HepG2 (cell line): ENCODE results near the gene ITGB2. TPM values are rescaled to one million over a fixed set of nuclear protein-coding genes. Genes with fewer than 3 reads are reported as not detected.
A peak's percentile ranks its signal among the peaks of the same experiment; 100 is the strongest.

Experiments
- ATAC-seq: fragments of 200-7000 bp; cut with Tn5 transposase; 3 replicates; pipeline ENCODE4 v1.9.1; 2020; ENCODE audit warnings: mild to moderate bottlenecking, moderate library complexity
- BruUV-seq: library from RNA; stranded (reverse); fragments of 400-500 nt; replicated peaks from 2 replicates; lab custom pipeline; 2021; lab: Mats Ljungman, UMichigan
- CTCF ChIA-PET: fragments of 300-600 bp; formaldehyde crosslinking; extraction: SDS; loops from one replicate; lab custom pipeline; 2021; ENCODE audit warnings: low total read pairs, inconsistent platforms, low intra/inter-chr PET ratio; lab: Yijun Ruan, JAX
- POLR2A ChIA-PET: fragments of 350-600 bp; sonication (Branson Sonifier 250); formaldehyde crosslinking; loops from one replicate; lab custom pipeline; 2020; ENCODE audit warnings: antibody characterized with exemption, inconsistent platforms; lab: Yijun Ruan, JAX
- DNase-seq: peaks from one replicate; pipeline ENCODE4 v3.0.0-alpha.2; 2015; ENCODE audit warnings: low spot score
- FAIRE-seq: peaks from 3 replicates; lab custom pipeline; 2011; peaks lifted over from hg19 to GRCh38; lab: Jason Lieb, UNC
- H2AFZ ChIP-seq: one replicate; pipeline ENCODE4 v1.6.1; 2011; ENCODE audit warnings: low read length, inconsistent platforms
- H3K27ac ChIP-seq: fragments of 300-600 bp; 3 replicates; pipeline ENCODE4 v1.8.0; 2011; ENCODE audit warnings: mixed run types, mild to moderate bottlenecking, mixed read lengths, low read length, inconsistent platforms; ENCODE audit not compliant: insufficient read depth; ENCODE audit errors: extremely low read length
- H3K27me3 ChIP-seq, 2 experiments: fragments of 200-600 bp in 1 of 2; 2 replicates in 1 of 2; 3 replicates in 1 of 2; pipeline versions ENCODE4 v1.6.0 to v1.8.0; 2011; ENCODE audit warnings: low read length in 2 of 2, mild to moderate bottlenecking in 2 of 2, moderate library complexity in 2 of 2, inconsistent platforms in 1 of 2; ENCODE audit not compliant: insufficient read depth in 2 of 2, control insufficient read depth in 1 of 2
- H3K36me3 ChIP-seq, 2 experiments: fragments of 200-600 bp in 1 of 2; replicated peaks in 1 of 2; 2 replicates in 1 of 2; 3 replicates in 1 of 2; pipeline versions ENCODE4 v1.5.1 to v1.8.0; 2011; ENCODE audit warnings: low read length in 2 of 2, inconsistent platforms in 1 of 2; ENCODE audit not compliant: insufficient read depth in 2 of 2, control insufficient read depth in 1 of 2
- H3K4me1 ChIP-seq: 2 replicates; pipeline ENCODE4 v1.5.1; 2012; ENCODE audit warnings: low read length, inconsistent platforms; ENCODE audit not compliant: insufficient read depth
- H3K4me2 ChIP-seq: 2 replicates; pipeline ENCODE4 v1.6.0; 2011; ENCODE audit warnings: low read depth, low read length, inconsistent platforms
- H3K4me3 ChIP-seq, 3 experiments: fragments of 200-600 bp in 1 of 3; sonication (generic), shearing (Covaris generic) in 1 of 3; replicated peaks in 1 of 3; 2 replicates each; pipeline ENCODE4 v1.5.1; 2011 to 2016; ENCODE audit warnings: low read length in 3 of 3, inconsistent platforms in 2 of 3, low read depth in 2 of 3, mild to moderate bottlenecking in 2 of 3, control low read depth in 1 of 3, mixed read lengths in 1 of 3; ENCODE audit not compliant: insufficient read depth in 1 of 3
- H3K79me2 ChIP-seq: one replicate; pipeline ENCODE4 v1.6.1; 2011; ENCODE audit warnings: low read length, inconsistent platforms; ENCODE audit not compliant: insufficient read depth
- H3K9ac ChIP-seq: 2 replicates; pipeline ENCODE4 v1.6.0; 2011; ENCODE audit warnings: mild to moderate bottlenecking, low read depth, low read length, inconsistent platforms; ENCODE audit not compliant: insufficient read depth
- H3K9me3 ChIP-seq: 2 replicates; pipeline ENCODE4 v1.5.1; 2012; ENCODE audit warnings: mild to moderate bottlenecking, low read length
- H4K20me1 ChIP-seq: 2 replicates; pipeline ENCODE4 v1.6.0; 2011; ENCODE audit warnings: inconsistent platforms, mild to moderate bottlenecking, low read length, moderate library complexity; ENCODE audit not compliant: insufficient read depth
- HIVEP1 ChIP-seq: sonication (generic); formaldehyde crosslinking; IDR thresholded peaks from 2 replicates; pipeline ENCODE4 v1.4.0; 2020; ENCODE audit warnings: mild to moderate bottlenecking, missing genetic modification reagents
- MYNN ChIP-seq: sonication (generic); formaldehyde crosslinking; IDR thresholded peaks from 2 replicates; pipeline ENCODE4 v1.4.0; 2020; ENCODE audit warnings: mild to moderate bottlenecking, low read depth, missing genetic modification reagents
- MZF1 ChIP-seq: sonication (generic); formaldehyde crosslinking; IDR thresholded peaks from 2 replicates; pipeline ENCODE4 v1.8.1; 2023; ENCODE audit warnings: mild to moderate bottlenecking, missing genetic modification reagents, borderline replicate concordance
- PRMT3 ChIP-seq: sonication (generic); formaldehyde crosslinking; IDR thresholded peaks from 2 replicates; pipeline ENCODE4 v1.8.1; 2022; ENCODE audit warnings: low read depth, mild to moderate bottlenecking, moderate library complexity, missing genetic modification reagents, borderline replicate concordance
- SAP130 ChIP-seq: IDR thresholded peaks from 2 replicates; pipeline ENCODE4 v1.6.1; 2016; ENCODE audit warnings: low read depth
- SMYD3 ChIP-seq: sonication (generic); formaldehyde crosslinking; IDR thresholded peaks from 2 replicates; pipeline ENCODE4 v1.8.1; 2023; ENCODE audit warnings: mild to moderate bottlenecking, missing genetic modification reagents
- ZBTB33 ChIP-seq: sonication (generic); formaldehyde crosslinking; IDR thresholded peaks from 2 replicates; pipeline ENCODE4 v1.4.0; 2020; ENCODE audit warnings: missing genetic modification reagents
- ZNF839 ChIP-seq: sonication (generic); formaldehyde crosslinking; IDR thresholded peaks from 2 replicates; pipeline ENCODE4 v1.4.0; 2020; ENCODE audit warnings: missing genetic modification reagents, mild to moderate bottlenecking, borderline replicate concordance
- ZNF883 ChIP-seq: sonication (generic); formaldehyde crosslinking; IDR thresholded peaks from 2 replicates; pipeline ENCODE4 v1.5.1; 2020; ENCODE audit warnings: mild to moderate bottlenecking, missing genetic modification reagents; ENCODE audit errors: not compliant biosample characterization
- WGBS: methylation state at CpG from one replicate; pipeline ENCODE4 v1.1.6; 2017; ENCODE audit warnings: low lambda C conversion rate; 5-methylcytosine and 5-hydroxymethylcytosine counted together
- in situ Hi-C: cut with HindIII; loops from 2 replicates; pipeline ENCODE4 v1.10.0; 2017; ENCODE audit warnings: low pct_unique_long_range_greater_than_20kb; ENCODE audit not compliant: extremely low pct_ligation_motif_present
- intact Hi-C: fragments of 100-400 bp; cut with micrococcal nuclease; formaldehyde crosslinking; loops from one replicate; pipeline ENCODE4 v1.10.0; 2022; ENCODE audit not compliant: unreplicated experiment
- polyA plus RNA-seq, 8 experiments: library from polyadenylated mRNA; depleted of rRNA in 3 of 8; stranded (reverse) in 7 of 8; unstranded in 1 of 8; fragments of >200 nt; fragmentation: Illumina TruSeq in 4 of 8; extraction: Trizol in 4 of 8; gene quantifications; 2 replicates each; pipeline versions ENCODE4 v1.2.1 to v1.2.3, GENCODE V29; 2011 to 2016; ENCODE audit warnings: low read depth in 4 of 8, missing spikeins in 1 of 8, mixed read lengths in 1 of 8; ENCODE audit not compliant: insufficient read depth in 1 of 8
- total RNA-seq, 5 experiments: library from RNA; depleted of rRNA; stranded (reverse); fragments of >200 nt; fragmentation: Illumina TruSeq; extraction: Trizol; gene quantifications; 2 replicates each; pipeline ENCODE4 v1.2.3, GENCODE V29; 2016; ENCODE audit warnings: low read depth in 1 of 5
- TF ChIP-seq, protein P1 (sequence below): sonication (generic); formaldehyde crosslinking; IDR thresholded peaks from 2 replicates; pipeline ENCODE4 v1.5.0; 2020; ENCODE audit warnings: missing genetic modification reagents
- TF ChIP-seq, protein P2 (sequence below): IDR thresholded peaks from 2 replicates; pipeline ENCODE4 v1.6.1; 2016; ENCODE audit warnings: missing compliant biosample characterization, missing genetic modification reagents, borderline replicate concordance

The ITGB2 gene
- total and polyA plus RNA-seq, 2 of the 13 experiments (the other 11 are each of a cell fraction or from before 2014, with no cell fraction given) = 4.2 to 18.0 TPM

GRCh38 chr21:44867999-44868700 is 52.5 kb downstream of the ITGB2 start:
- peaks cover 98% of the 10 kb centered on the region for H3K79me2 ChIP-seq

GRCh38 chr21:44867464-44867863 is 53.2 kb downstream of the ITGB2 start:
- POLR2A ChIA-PET = interaction anchor here (1.3 to 1.4 kb wide), 2 partner anchors 11 to 46 kb away, joined by 4 to 5 read pairs; no protein-coding TSS in a partner anchor
- no peak for DNase-seq
- Histone ChIP-seq H3K9ac (peak overlapping the region; percentile 4), H4K20me1 (peaks cover 99% of the 10 kb centered on the region), H3K36me3 (peaks cover 32 to 59% of the 10 kb centered on the region in 2 experiments), H2AFZ (no peak overlapping the region), H3K4me2 (peak overlapping the region; percentile 95), H3K27ac (no peak overlapping the region), H3K9me3 (no peaks in the 10 kb centered on the region), H3K4me1 (peaks cover 82% of the 10 kb centered on the region), H3K79me2 (peaks cover 97% of the 10 kb centered on the region), H3K27me3 (no peaks in the 10 kb centered on the region; a peak in 1 of 5 replicates), H3K4me3 (peak overlapping the region in 1 of 3 experiments; percentile 42; a peak in 2 of 6 replicates)
- in situ Hi-C loops (no loop called here), intact Hi-C loops (no loop called here)
- no TSS peak for BruUV-seq
- FAIRE-seq = no peak
- CTCF ChIA-PET = no interaction called here
- 85% methylated on average over 15 of the region's 15 CpGs for WGBS
- no peak for ATAC-seq
- TF ChIP-seq, protein P1, sequence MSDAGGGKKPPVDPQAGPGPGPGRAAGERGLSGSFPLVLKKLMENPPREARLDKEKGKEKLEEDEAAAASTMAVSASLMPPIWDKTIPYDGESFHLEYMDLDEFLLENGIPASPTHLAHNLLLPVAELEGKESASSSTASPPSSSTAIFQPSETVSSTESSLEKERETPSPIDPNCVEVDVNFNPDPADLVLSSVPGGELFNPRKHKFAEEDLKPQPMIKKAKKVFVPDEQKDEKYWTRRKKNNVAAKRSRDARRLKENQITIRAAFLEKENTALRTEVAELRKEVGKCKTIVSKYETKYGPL = no peak
- TF ChIP-seq ZNF839 (CRISPR knock-in tag) (no peak), ZNF883 (CRISPR knock-in tag) (no peak), MZF1 (CRISPR knock-in tag) (no peak), ZBTB33 (CRISPR knock-in tag) (peak; percentile 45; the same call in 1 of the 2 replicates), SMYD3 (CRISPR knock-in tag) (no peak), SAP130 (CRISPR knock-in tag) (0 out of 2 replicates have a peak, but pooled peaks have one; percentile 8), MYNN (no peak), PRMT3 (CRISPR knock-in tag) (no peak)

More at GRCh38 chr21:44867999-44868700, 52.5 kb downstream of the ITGB2 start:
- 0 out of 2 replicates have a peak, but pooled peaks have one; percentile 17 for TF ChIP-seq HIVEP1 (CRISPR knock-in tag)
- TF ChIP-seq, protein P2, sequence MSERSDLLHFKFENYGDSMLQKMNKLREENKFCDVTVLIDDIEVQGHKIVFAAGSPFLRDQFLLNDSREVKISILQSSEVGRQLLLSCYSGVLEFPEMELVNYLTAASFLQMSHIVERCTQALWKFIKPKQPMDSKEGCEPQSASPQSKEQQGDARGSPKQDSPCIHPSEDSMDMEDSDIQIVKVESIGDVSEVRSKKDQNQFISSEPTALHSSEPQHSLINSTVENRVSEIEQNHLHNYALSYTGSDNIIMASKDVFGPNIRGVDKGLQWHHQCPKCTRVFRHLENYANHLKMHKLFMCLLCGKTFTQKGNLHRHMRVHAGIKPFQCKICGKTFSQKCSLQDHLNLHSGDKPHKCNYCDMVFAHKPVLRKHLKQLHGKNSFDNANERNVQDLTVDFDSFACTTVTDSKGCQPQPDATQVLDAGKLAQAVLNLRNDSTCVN (CRISPR knock-in tag) = no peak
- peak overlapping the region in 1 of 3 experiments; percentile 94; a peak in 4 of 6 replicates for H3K4me3 ChIP-seq
- ChIA-PET CTCF (no interaction called here), POLR2A (interaction anchor here (1.4 kb wide), 1 partner anchor 46 kb away, joined by 4 read pairs; no protein-coding TSS in a partner anchor)
- no peaks in the 10 kb centered on the region; a peak in 1 of 5 replicates for H3K27me3 ChIP-seq
- ATAC-seq (no peak), DNase-seq (no peak), FAIRE-seq (no peak)
- H3K9me3 ChIP-seq = no peaks in the 10 kb centered on the region
- intact Hi-C loops (no loop called here), in situ Hi-C loops (no loop called here)
- 84% methylated on average over 12 of the region's 12 CpGs for WGBS
- peak overlapping the region; percentile 72 for H3K27ac ChIP-seq
- peak overlapping the region; percentile 95 for H3K4me2 ChIP-seq
- BruUV-seq = no TSS peak
- H4K20me1 ChIP-seq = peaks cover 94% of the 10 kb centered on the region
- H3K36me3 ChIP-seq = peaks cover 30 to 54% of the 10 kb centered on the region in 2 experiments
- H2AFZ ChIP-seq = no peak overlapping the region
- peaks cover 76% of the 10 kb centered on the region for H3K4me1 ChIP-seq
- peak overlapping the region; percentile 4; the same call in 1 of the 2 replicates for H3K9ac ChIP-seq
